HEK293 (cell line): ENCODE measurements around the gene ANKRD35.
"Not testable (repeated sequence)": the region's sequence is repeated elsewhere in the genome, so short reads cannot be mapped to it uniquely, and the experiment has no call there.

Source experiments
- OVOL3 ChIP-seq: fragments of 450-650 bp; formaldehyde crosslinking; IDR thresholded peaks from 2 replicates; pipeline ENCODE4 v1.5.1; 2016; ENCODE audit warnings: missing biosample characterization, missing genetic modification characterization
- SALL2 ChIP-seq: fragments of 450-650 bp; formaldehyde crosslinking; IDR thresholded peaks from 2 replicates; pipeline ENCODE4 v1.5.0; 2017; ENCODE audit warnings: missing biosample characterization, mild to moderate bottlenecking, missing genetic modification characterization, borderline replicate concordance
- TCF7L2 ChIP-seq: IDR thresholded peaks from 2 replicates; pipeline ENCODE4 v1.6.1; 2011; ENCODE audit warnings: low read depth, mild to moderate bottlenecking, inconsistent platforms, low read length, moderate library complexity, borderline replicate concordance

GRCh38 chr1:145822779-145823331 is 62.8 kb downstream of the ANKRD35 start:
- TF ChIP-seq TCF7L2; SALL2 (tag by site-specific recombination); OVOL3 (tag by site-specific recombination): not testable (repeated sequence)
